AG09319 (cell line): Measurements from ENCODE around the gene APOA1.

ENCODE experiments used
- DNase-seq: peaks from one replicate; pipeline ENCODE4 v3.0.0-alpha.2; 2010; ENCODE audit warnings: low read depth; ENCODE audit errors: extremely low read depth
- CTCF ChIP-seq: IDR thresholded peaks from 2 replicates; pipeline ENCODE4 v1.5.1; 2011; ENCODE audit warnings: low read depth, mild to moderate bottlenecking, inconsistent platforms, low read length, moderate library complexity

The APOA1 gene

GRCh38 chr11:116867619-116868018 lies 30.2 kb upstream of the APOA1 start:
- DNase-seq, result no peak
- no peak for TF ChIP-seq CTCF

- DNase-seq, result no peak
- TF ChIP-seq CTCF, result no peak
Observed at GRCh38 chr11:116866804-116867455, 29.5 kb upstream of the APOA1 start.

GRCh38 chr11:116865696-116866095 lies 28.3 kb upstream of the APOA1 start:
- no peak for DNase-seq
- no peak for TF ChIP-seq CTCF

- no peak for TF ChIP-seq CTCF
- DNase-seq, result no peak
Observed at GRCh38 chr11:116864531-116864930, 27.1 kb upstream of the APOA1 start.

- no peak for DNase-seq
- TF ChIP-seq CTCF, result no peak
Observed at GRCh38 chr11:116862951-116863350, 25.5 kb upstream of the APOA1 start.

GRCh38 chr11:116862185-116862584 lies 24.8 kb upstream of the APOA1 start:
- DNase-seq, result no peak
- TF ChIP-seq CTCF, result no peak

- TF ChIP-seq CTCF, result no peak
- DNase-seq, result no peak
Observed at GRCh38 chr11:116861539-116861938, 24.1 kb upstream of the APOA1 start.
